Umbilical cord (tissue), 2 donors: ENCODE measurements around the gene SKA2. TPM values are rescaled to one million over a fixed set of nuclear protein-coding genes. Genes with fewer than 3 reads are reported as not detected.
"Not testable (repeated sequence)": the region's sequence is repeated elsewhere in the genome, so short reads cannot be mapped to it uniquely, and the experiment has no call there.

ENCODE experiments used
- DNase-seq: peaks from one replicate; pipeline ENCODE4 v3.0.0-alpha.2; 2015; ENCODE audit warnings: low spot score
- total RNA-seq: library from RNA; depleted of rRNA; stranded (reverse); fragments of >200 nt; gene quantifications from one replicate; pipeline ENCODE4 v1.2.3, GENCODE V29; 2014; ENCODE audit warnings: low replicate concordance; ENCODE audit not compliant: insufficient read depth

Gene SKA2
- total RNA-seq: 99.7 TPM

GRCh38 chr17:59154721-59155438 is at the start of gene SKA2:
Gene SKA2 (minus strand): TSS chr17:59155186. CDS start chr17:59155163, 23 bp downstream.
- DNase-seq: peak; percentile 100

- no peak for DNase-seq
These were observed 47.3 kb upstream of the SKA2 start for GRCh38 chr17:59202320-59202719.

- no peak for DNase-seq
These were observed 44.4 kb upstream of the SKA2 start for GRCh38 chr17:59199398-59199797.

GRCh38 chr17:59193336-59193862 is 38.4 kb upstream of the SKA2 start:
- DNase-seq: no peak

GRCh38 chr17:59190806-59191205 is 35.8 kb upstream of the SKA2 start:
- DNase-seq: no peak

- peak; percentile 68 for DNase-seq
These were observed 31.9 kb upstream of the SKA2 start for GRCh38 chr17:59186850-59187249.

- no peak for DNase-seq
These were observed 31.0 kb upstream of the SKA2 start for GRCh38 chr17:59185997-59186396.

GRCh38 chr17:59181481-59181880 is 26.5 kb upstream of the SKA2 start:
- no peak for DNase-seq

- DNase-seq: no peak
These were observed 25.6 kb upstream of the SKA2 start for GRCh38 chr17:59180626-59181025.

- not testable (repeated sequence) for DNase-seq
These were observed 24.6 kb upstream of the SKA2 start for GRCh38 chr17:59179601-59180000.

- DNase-seq: no peak
These were observed 23.4 kb upstream of the SKA2 start for GRCh38 chr17:59178266-59178985.

GRCh38 chr17:59175076-59175475 is 20.1 kb upstream of the SKA2 start:
- no peak for DNase-seq

GRCh38 chr17:59174671-59175070 is 19.7 kb upstream of the SKA2 start:
- DNase-seq: no peak

- DNase-seq: no peak
These were observed 17.5 kb upstream of the SKA2 start for GRCh38 chr17:59172436-59173004.

- DNase-seq: no peak
These were observed 12.6 kb upstream of the SKA2 start for GRCh38 chr17:59167571-59168001.

GRCh38 chr17:59165933-59166342 is 11.0 kb upstream of the SKA2 start:
- DNase-seq: peak; percentile 16

GRCh38 chr17:59161477-59161876 is 6.5 kb upstream of the SKA2 start:
- no peak for DNase-seq

- no peak for DNase-seq
These were observed 5.4 kb upstream of the SKA2 start for GRCh38 chr17:59160157-59161025.

GRCh38 chr17:59155439-59156177 is 622 bp upstream of the SKA2 start, which contains the start of gene PRR11:
Gene PRR11 (plus strand): TSS chr17:59155746. CDS start chr17:59169753, 14,007 bp downstream.
- no peak for DNase-seq

- no peak for DNase-seq
These were observed 680 bp downstream of the SKA2 start for GRCh38 chr17:59154292-59154720.

- no peak for DNase-seq
These were observed 2.1 kb downstream of the SKA2 start for GRCh38 chr17:59152925-59153324.
